Jurkat, Clone E6-1 (cell line): ENCODE data around the gene PLXNA1.

Experiments
- DNase-seq: peaks from one replicate; pipeline ENCODE4 v3.0.0-alpha.2; 2011; ENCODE audit warnings: low read depth, low spot score
- H3K4me3 ChIP-seq: 2 replicates; pipeline ENCODE4 v1.5.1; 2011; ENCODE audit warnings: mild to moderate bottlenecking, low read length, control low read depth, moderate library complexity

PLXNA1 gene

DNA sequence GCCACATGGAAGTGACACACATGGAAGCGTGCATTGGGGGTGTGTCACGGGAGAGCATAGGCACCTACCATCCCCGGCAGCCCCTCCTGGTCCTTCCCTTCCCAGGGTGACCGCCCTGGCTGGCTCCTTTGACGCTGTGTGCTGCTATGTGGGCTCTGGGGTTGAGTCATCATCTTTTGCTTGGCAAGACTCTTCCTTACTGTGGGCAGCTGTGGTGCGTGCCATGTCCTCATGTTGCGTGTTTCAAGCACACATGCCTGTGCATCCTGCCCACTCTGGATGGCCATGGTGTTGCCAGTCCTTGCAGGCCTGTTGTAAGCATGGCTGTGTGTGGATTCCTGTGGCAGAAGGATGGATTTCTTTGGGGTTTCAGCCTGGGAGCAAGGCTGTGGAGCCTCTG is 14.0 kb downstream of the PLXNA1 start:
- H3K4me3 ChIP-seq = no peak overlapping the region
- no peak for DNase-seq

DNA sequence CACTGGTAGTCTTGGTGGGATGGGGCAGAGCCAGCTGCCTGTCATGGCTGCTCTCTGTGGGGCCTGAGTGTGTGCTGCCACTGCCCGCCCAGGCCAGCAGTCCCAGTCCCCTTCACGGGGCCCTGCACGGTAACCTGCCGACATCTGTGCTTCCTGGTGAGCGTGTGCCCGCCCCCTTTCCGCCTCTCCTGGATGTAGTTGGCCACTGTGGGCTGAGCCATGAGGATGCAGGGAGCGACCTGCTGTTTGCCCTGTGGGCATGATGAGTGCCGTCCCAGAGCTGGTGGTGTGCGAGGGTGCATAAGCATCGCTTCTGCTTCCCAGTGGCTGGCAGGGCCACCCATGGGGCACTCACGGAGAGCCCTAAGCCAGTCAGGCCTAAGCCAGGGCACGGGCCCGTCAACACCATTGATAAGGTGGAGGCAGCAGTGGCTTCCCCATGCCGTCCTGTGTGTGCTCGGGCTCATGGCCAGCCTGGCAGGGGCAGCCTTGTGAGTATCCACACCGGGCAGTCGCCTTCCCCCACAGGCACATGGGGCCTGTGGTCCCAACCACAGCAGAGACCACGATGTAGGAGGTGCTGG is 14.6 kb downstream of the PLXNA1 start:
- no peak for DNase-seq
- no peak overlapping the region for H3K4me3 ChIP-seq

- no peak overlapping the region for H3K4me3 ChIP-seq
- no peak for DNase-seq
These were observed 15.4 kb downstream of the PLXNA1 start for GRCh38 chr3:126998320-126998719.

DNA sequence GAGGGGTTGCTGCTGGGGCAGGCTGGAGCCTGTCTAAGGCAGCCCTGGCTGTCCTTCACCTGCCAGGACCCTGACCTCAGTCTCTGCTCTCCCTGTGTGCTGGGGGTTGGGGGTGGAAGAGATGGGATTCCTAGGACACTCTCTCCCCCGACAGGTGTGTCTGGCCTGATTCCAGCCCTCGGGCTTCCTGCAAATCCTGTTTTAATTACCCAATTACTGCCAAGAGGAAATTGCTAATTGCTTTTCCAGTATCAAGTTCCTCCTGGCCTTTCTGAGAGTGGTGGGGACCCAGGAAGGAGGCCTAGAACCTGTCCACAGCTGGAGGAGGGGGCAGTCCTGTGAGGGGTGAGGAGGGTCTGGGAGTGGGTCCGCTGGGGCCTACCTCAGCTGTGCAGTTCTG is 15.8 kb downstream of the PLXNA1 start:
- no peak overlapping the region for H3K4me3 ChIP-seq
- DNase-seq = no peak

DNA sequence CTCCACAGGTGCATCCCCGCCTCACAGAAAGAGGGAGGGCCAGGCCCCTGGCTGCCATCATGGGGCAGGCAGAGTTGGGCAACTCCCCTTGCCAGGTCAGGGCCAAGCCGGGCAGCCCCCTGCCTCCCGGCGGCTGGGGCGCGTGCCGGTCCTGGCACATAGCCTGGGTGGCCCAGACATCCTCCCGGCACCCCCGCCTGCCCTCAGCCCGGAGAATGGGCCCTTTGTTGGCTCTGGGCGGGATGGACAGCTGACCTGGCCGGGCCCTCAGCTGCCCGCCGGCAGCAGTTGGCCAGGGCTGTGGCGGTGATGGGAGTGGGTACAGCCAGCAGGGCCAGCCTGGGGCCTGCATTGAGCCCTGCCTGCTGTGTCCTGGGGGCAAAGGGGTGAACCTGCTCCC is 16.5 kb downstream of the PLXNA1 start:
- DNase-seq = no peak
- no peak overlapping the region for H3K4me3 ChIP-seq

- no peak for DNase-seq
- H3K4me3 ChIP-seq = no peak overlapping the region
These were observed 17.2 kb downstream of the PLXNA1 start for GRCh38 chr3:127000119-127000518.

DNA sequence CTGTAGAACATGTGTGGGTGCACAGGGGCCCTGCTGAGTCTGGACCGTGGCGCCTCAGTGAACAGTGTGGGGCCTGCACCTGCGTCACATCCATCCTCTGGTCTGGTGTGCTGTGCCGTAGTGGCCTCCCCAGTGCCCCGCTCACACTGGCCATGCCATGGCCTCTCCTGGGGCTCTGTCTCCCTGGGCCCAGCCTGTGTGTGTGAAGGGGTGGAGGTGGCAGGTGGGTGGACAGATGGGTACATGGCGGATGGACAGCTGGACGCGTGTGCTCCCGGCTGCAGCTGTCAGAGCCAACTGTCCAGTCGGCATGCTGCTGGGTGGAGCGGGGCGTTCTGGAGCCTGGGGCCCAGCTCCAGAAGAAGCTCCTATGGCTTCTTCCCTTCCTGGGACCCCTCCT is 17.8 kb downstream of the PLXNA1 start:
- no peak for DNase-seq
- no peak overlapping the region for H3K4me3 ChIP-seq

- no peak for DNase-seq
- H3K4me3 ChIP-seq = no peak overlapping the region
These were observed 18.7 kb downstream of the PLXNA1 start for GRCh38 chr3:127001486-127002194.

DNA sequence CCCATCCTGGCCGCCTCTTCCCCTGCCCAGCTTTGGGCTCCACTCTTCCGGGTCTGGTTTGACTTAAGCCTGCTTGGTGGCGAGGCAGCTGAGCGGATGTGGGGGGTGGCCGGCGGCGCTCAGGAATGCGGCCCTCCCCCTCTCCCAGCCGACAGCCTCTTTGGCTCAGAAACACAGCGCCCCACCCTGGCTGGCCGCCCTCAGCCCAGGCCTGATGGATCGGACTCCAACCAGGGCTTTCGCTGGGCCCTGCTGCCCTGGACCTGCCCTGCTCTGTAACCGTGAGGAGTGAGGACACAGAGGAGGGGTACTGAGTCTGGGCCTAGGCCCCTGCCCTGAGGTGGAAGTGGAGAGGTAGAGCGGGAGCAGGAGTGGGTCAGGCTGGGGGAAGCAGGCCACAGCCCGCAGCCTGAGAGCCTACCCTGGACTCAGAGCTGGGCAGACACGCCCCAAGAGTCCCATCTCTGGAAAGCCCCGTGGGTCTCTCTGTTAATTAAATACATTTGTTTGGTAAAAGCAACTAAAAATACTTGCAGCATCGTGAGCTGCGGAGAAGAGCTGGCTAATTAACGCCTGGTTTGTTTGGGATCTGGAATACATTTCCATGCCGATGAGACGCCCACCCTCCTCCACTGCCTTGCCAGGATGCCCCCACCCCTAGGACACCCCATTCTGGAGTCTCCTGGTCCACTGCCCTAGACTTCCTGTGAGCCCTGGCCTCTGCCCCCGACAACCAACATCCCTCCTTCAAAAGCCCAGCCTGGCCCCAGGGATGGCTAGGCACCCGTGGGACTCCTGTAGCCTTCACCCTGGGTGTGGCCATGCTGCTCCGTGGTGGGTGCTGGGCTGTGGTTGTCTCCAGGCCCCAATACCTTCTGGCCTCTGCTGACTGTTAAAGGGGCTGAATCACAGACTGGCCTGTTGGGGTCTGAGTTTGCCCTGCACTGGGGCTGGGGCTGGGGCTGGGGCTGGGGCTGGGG is 19.6 kb downstream of the PLXNA1 start:
- H3K4me3 ChIP-seq = no peak overlapping the region
- no peak for DNase-seq

GRCh38 chr3:127003175-127003555 is 20.2 kb downstream of the PLXNA1 start:
- no peak overlapping the region for H3K4me3 ChIP-seq
- no peak for DNase-seq

GRCh38 chr3:127003601-127004280 is 20.8 kb downstream of the PLXNA1 start:
- no peak for DNase-seq
- H3K4me3 ChIP-seq = no peak overlapping the region

- no peak for DNase-seq
- no peak overlapping the region for H3K4me3 ChIP-seq
These were observed 21.9 kb downstream of the PLXNA1 start for GRCh38 chr3:127004641-127005397.

GRCh38 chr3:127005864-127006500 is 23.1 kb downstream of the PLXNA1 start:
- DNase-seq = no peak
- H3K4me3 ChIP-seq = no peak overlapping the region

GRCh38 chr3:127006781-127007436 is 24.0 kb downstream of the PLXNA1 start:
- no peak for DNase-seq
- H3K4me3 ChIP-seq = no peak overlapping the region

- DNase-seq = no peak
- no peak overlapping the region for H3K4me3 ChIP-seq
These were observed 25.3 kb downstream of the PLXNA1 start for GRCh38 chr3:127008236-127008635.

DNA sequence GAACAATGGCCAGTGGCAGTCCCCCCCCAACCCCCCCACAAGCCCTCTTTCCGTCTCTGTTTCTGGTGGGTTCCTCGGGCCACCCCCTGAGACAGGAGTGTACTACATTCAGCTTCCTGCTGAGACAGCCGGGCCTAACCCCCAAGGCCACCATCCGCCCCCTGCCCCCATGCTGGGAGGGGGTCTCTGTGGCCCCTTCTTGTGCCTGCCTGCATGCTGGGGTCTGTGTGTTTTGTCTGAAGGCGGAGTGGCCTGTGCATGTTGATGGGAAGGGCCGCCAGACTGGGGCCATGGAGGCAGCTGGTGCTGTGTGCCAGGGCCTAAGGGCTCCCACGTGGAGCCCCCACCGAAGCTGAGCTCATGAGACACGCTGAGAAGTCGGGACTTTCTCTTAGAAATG is 26.6 kb downstream of the PLXNA1 start:
- no peak for DNase-seq
- H3K4me3 ChIP-seq = no peak overlapping the region

- DNase-seq = no peak
- H3K4me3 ChIP-seq = no peak overlapping the region
These were observed 28.5 kb downstream of the PLXNA1 start for GRCh38 chr3:127011270-127011992.
